Brain pericyte (primary cell): ENCODE results near the gene BCL2L13.

Experiments
- DNase-seq: peaks from one replicate; pipeline ENCODE4 v3.0.0-alpha.2; 2012; ENCODE audit warnings: low read depth, low spot score

The BCL2L13 gene

GRCh38 chr22:17638432-17639246 lies at the start of gene BCL2L13:
BCL2L13 (plus strand) TSS chr22:17638757; CDS start chr22:17655712, 16,955 bp downstream.
- peak; percentile 70 for DNase-seq

- DNase-seq: no peak
Observed at GRCh38 chr22:17589810-17590375, 48.7 kb upstream of the BCL2L13 start.

GRCh38 chr22:17590586-17590985 lies 48.0 kb upstream of the BCL2L13 start:
- DNase-seq: no peak

- DNase-seq: no peak
Observed at GRCh38 chr22:17592201-17592600, 46.4 kb upstream of the BCL2L13 start.

- no peak for DNase-seq
Observed at GRCh38 chr22:17596226-17596625, 42.3 kb upstream of the BCL2L13 start.

- DNase-seq: no peak
Observed at GRCh38 chr22:17597217-17597616, 41.3 kb upstream of the BCL2L13 start.

- no peak for DNase-seq
Observed at GRCh38 chr22:17598318-17598717, 40.2 kb upstream of the BCL2L13 start.

- DNase-seq: no peak
Observed at GRCh38 chr22:17601031-17601430, 37.5 kb upstream of the BCL2L13 start.

GRCh38 chr22:17603668-17604067 lies 34.9 kb upstream of the BCL2L13 start:
- DNase-seq: no peak

- no peak for DNase-seq
Observed at GRCh38 chr22:17606496-17606895, 32.1 kb upstream of the BCL2L13 start.

- DNase-seq: no peak
Observed at GRCh38 chr22:17607891-17608521, 30.6 kb upstream of the BCL2L13 start.

GRCh38 chr22:17612057-17612456 lies 26.5 kb upstream of the BCL2L13 start:
- peak; percentile 6 for DNase-seq

GRCh38 chr22:17613280-17613679 lies 25.3 kb upstream of the BCL2L13 start:
- DNase-seq: no peak

GRCh38 chr22:17627961-17628405 lies 10.6 kb upstream of the BCL2L13 start:
- no peak for DNase-seq

- DNase-seq: peak; percentile 83
Observed at GRCh38 chr22:17628406-17629172, 10.0 kb upstream of the BCL2L13 start, which contains the start of gene ATP6V1E1. ATP6V1E1 (minus strand) TSS chr22:17628749; CDS start chr22:17628635, 114 bp downstream.

GRCh38 chr22:17629173-17629489 lies 9.4 kb upstream of the BCL2L13 start:
- DNase-seq: no peak

- no peak for DNase-seq
Observed at GRCh38 chr22:17629641-17630040, 8.9 kb upstream of the BCL2L13 start.

GRCh38 chr22:17631076-17631565 lies 7.4 kb upstream of the BCL2L13 start:
- DNase-seq: no peak

- no peak for DNase-seq
Observed at GRCh38 chr22:17633217-17633997, 5.2 kb upstream of the BCL2L13 start.

- no peak for DNase-seq
Observed at GRCh38 chr22:17633998-17634323, 4.6 kb upstream of the BCL2L13 start.

- no peak for DNase-seq
Observed at GRCh38 chr22:17634696-17635095, 3.9 kb upstream of the BCL2L13 start.
